Measurements from ENCODE around the gene KIAA1328.

GRCh38 chr18:37254236-37254754 lies 425.4 kb downstream of the KIAA1328 start:
- TF ChIP-seq CTCF (IDR thresholded peaks at IDR 0.05) (no peak), EZH2 (IDR thresholded peaks at IDR 0.05) (peak; percentile 53), EZH2phosphoT487 (IDR thresholded peaks at IDR 0.05) (no peak)

All from neural progenitor cell (in vitro differentiated cells).